Vagina (tissue), 2 donors: ENCODE results near the gene NHLH2.

Experiments
- CTCF ChIP-seq, 3 experiments: fragments of 450-650 bp in 2 of 3; fragments of 200-600 bp in 1 of 3; sonication (generic) in 1 of 3; IDR thresholded peaks; one replicate each; pipeline ENCODE4 v1.5.1; 2017 to 2019; ENCODE audit warnings: antibody characterized with exemption in 3 of 3, mild to moderate bottlenecking in 2 of 3, moderate library complexity in 2 of 3
- POLR2A ChIP-seq, 2 donors: fragments of 450-650 bp; IDR thresholded peaks; one replicate each; pipeline ENCODE4 v1.6.1; 2017; ENCODE audit warnings: antibody characterized with exemption in 2 of 2, mild to moderate bottlenecking in 2 of 2, moderate library complexity in 2 of 2

- TF ChIP-seq CTCF (IDR thresholded peaks at IDR 0.05), result no peak
- TF ChIP-seq POLR2A (IDR thresholded peaks at IDR 0.05), result no peak
Observed at GRCh38 chr1:115869064-115869463, 28.1 kb upstream of the NHLH2 start.
